OCI-LY7 (cell line): ENCODE measurements around the gene OR2A7. TPM values are rescaled to one million over a fixed set of nuclear protein-coding genes. Genes with fewer than 3 reads are reported as not detected.
"Not testable (repeated sequence)": the region's sequence is repeated elsewhere in the genome, so short reads cannot be mapped to it uniquely, and the experiment has no call there.

Source experiments
- BruUV-seq: library from RNA; stranded (reverse); fragments of 400-500 nt; replicated peaks from 2 replicates; lab custom pipeline; 2021; lab: Mats Ljungman, UMichigan
- CTCF ChIA-PET: fragments of 300-600 bp; sonication (Branson Sonifier 250); formaldehyde crosslinking; loops from one replicate; lab custom pipeline; 2022; ENCODE audit warnings: antibody characterized with exemption; ENCODE audit not compliant: unreplicated experiment; lab: Charles Lee
- POLR2A ChIA-PET: fragments of 300-600 bp; sonication (Branson Sonifier 250); formaldehyde crosslinking; loops from one replicate; lab custom pipeline; 2022; ENCODE audit warnings: antibody characterized with exemption; lab: Charles Lee
- DNase-seq: peaks from one replicate; pipeline ENCODE4 v3.0.0-alpha.2; 2015; ENCODE audit warnings: low spot score
- H2AFZ ChIP-seq: fragments of 200-600 bp; sonication (generic), shearing (Covaris generic); 2 replicates; pipeline ENCODE4 v1.6.1; 2014; ENCODE audit warnings: mild to moderate bottlenecking, antibody characterized with exemption, low read length, moderate library complexity
- H3K27ac ChIP-seq: fragments of 200-600 bp; sonication (generic); 2 replicates; pipeline ENCODE4 v1.5.1; 2014; ENCODE audit warnings: mixed run types, low read depth, mild to moderate bottlenecking, moderate library complexity, low read length, inconsistent platforms; ENCODE audit not compliant: poor library complexity, severe bottlenecking
- H3K36me3 ChIP-seq: fragments of 200-600 bp; sonication (generic); 2 replicates; pipeline ENCODE4 v1.6.1; 2014; ENCODE audit warnings: mild to moderate bottlenecking, antibody characterized with exemption, low read length, moderate library complexity, mixed read lengths; ENCODE audit not compliant: insufficient read depth
- H3K4me1 ChIP-seq: fragments of 200-600 bp; sonication (generic); 2 replicates; pipeline ENCODE4 v1.5.1; 2014; ENCODE audit warnings: mild to moderate bottlenecking, low read length; ENCODE audit not compliant: insufficient read depth, poor library complexity, severe bottlenecking
- H3K4me2 ChIP-seq: fragments of 200-600 bp; sonication (generic); 2 replicates; pipeline ENCODE4 v1.6.1; 2014; ENCODE audit warnings: mild to moderate bottlenecking, low read length
- H3K4me3 ChIP-seq: fragments of 200-600 bp; sonication (generic); 2 replicates; pipeline ENCODE4 v1.5.1; 2014; ENCODE audit warnings: mild to moderate bottlenecking, low read depth, low read length; ENCODE audit not compliant: poor library complexity, severe bottlenecking
- H3K79me2 ChIP-seq: fragments of 200-600 bp; sonication (generic); 2 replicates; pipeline ENCODE4 v1.6.1; 2016; ENCODE audit warnings: low read depth, mild to moderate bottlenecking, low read length, moderate library complexity, mixed read lengths; ENCODE audit not compliant: insufficient read depth
- H3K9me2 ChIP-seq: fragments of 200-600 bp; sonication (generic); 2 replicates; pipeline ENCODE4 v1.6.1; 2016; ENCODE audit warnings: mild to moderate bottlenecking, low read length, mixed read lengths; ENCODE audit not compliant: insufficient read depth
- H3K9me3 ChIP-seq: fragments of 200-600 bp; sonication (generic); 2 replicates; pipeline ENCODE4 v1.6.1; 2014; ENCODE audit warnings: mild to moderate bottlenecking, mixed run types, low read length, mixed read lengths
- H4K20me1 ChIP-seq: fragments of 200-600 bp; sonication (generic); 2 replicates; pipeline ENCODE4 v1.6.1; 2014; ENCODE audit warnings: mild to moderate bottlenecking, antibody characterized with exemption, low read length, moderate library complexity, mixed read lengths; ENCODE audit not compliant: insufficient read depth
- intact Hi-C: fragments of 100-400 bp; cut with micrococcal nuclease; formaldehyde crosslinking; loops from one replicate; pipeline ENCODE4 v1.10.0; 2022; ENCODE audit not compliant: unreplicated experiment
- total RNA-seq, 2 experiments: library from RNA; depleted of rRNA in 1 of 2; stranded (reverse); fragments of >200 nt in 1 of 2; shearing (Covaris generic) in 1 of 2; gene quantifications; 2 replicates each; pipeline ENCODE4 v1.2.3, GENCODE V29; 2014 to 2022

The OR2A7 gene
- total RNA-seq, 2 experiments from 2014 or later: not detected

DNA sequence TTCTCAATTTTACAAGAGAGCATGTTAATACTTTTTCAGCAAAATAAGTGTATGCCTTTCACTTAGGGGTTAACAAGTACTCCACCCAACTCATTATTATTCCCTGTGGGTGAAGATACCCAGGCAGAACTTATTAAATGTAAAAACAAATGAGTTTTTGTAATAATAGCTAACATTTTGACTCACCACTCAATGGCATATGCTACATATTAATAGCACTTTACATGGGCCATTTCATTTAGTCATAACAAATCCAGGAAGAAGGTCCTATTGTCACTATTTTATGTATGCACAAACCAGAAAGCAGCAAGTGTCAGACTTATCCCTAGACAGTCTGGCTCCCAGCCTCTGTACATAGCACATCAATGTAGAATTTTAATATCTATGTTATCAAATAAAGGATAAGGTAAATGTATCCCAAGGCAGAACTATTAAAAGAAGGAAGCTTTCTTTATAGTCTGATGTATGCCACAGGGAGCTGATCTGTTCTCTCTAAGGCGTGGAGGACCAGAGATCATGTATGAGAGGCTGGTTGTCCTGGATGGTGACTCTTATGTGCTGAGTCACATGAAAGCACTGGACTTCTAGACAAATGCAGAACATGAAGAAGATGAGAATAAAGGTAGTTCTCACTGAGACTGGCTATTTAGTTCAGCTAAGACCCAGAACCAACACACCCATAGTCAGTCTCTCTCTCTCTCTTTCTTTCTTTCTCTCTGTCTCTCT lies 38.1 kb upstream of the OR2A7 start:
- H3K27ac ChIP-seq, POLR2A ChIA-PET, intact Hi-C loops, H3K79me2 ChIP-seq, H2AFZ ChIP-seq, H3K9me2 ChIP-seq, DNase-seq, CTCF ChIA-PET, BruUV-seq, H3K4me3 ChIP-seq, H4K20me1 ChIP-seq, H3K36me3 ChIP-seq, H3K4me2 ChIP-seq, H3K4me1 ChIP-seq, H3K9me3 ChIP-seq: not testable (repeated sequence)

DNA sequence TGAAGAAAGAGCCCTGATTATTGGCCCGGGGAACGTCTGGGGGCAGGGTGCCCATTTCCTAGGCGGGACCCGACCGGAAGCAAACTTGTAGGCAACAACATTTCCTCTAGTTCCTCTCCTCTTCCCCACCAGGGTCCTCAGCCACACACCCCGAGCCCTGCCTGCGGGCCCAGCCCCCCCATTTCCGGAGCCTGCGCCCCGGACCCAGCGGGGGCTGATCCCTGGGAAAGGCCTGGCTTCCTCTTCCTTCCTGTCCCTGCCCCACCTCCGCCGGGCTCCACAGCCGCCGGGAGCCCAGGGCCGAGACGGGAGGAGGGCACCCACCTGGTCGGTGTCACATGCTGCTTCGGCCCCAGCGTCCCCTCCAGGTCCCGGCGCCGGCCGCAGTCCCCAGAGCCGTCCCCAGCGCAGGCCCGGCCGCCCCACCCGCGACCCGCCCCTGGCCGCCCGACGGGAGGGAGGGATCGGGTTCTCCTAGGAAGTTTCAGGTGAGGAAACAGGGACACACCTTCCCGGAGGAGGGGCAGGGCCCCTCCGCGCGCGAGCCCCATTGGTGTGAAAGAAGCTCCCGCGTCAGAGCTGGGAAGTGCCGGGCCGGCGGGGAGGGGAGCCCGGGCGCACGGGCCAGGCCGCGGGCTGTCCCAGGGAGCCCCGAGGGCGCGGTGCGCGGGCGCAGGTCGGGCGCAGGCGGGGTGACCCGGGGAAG lies 29.4 kb upstream of the OR2A7 start:
- H3K79me2 ChIP-seq, DNase-seq, H3K9me3 ChIP-seq, H4K20me1 ChIP-seq, H3K27ac ChIP-seq, H3K4me1 ChIP-seq, H3K36me3 ChIP-seq, intact Hi-C loops, POLR2A ChIA-PET, BruUV-seq, H2AFZ ChIP-seq, H3K4me2 ChIP-seq, H3K4me3 ChIP-seq, H3K9me2 ChIP-seq, CTCF ChIA-PET: not testable (repeated sequence)

DNA sequence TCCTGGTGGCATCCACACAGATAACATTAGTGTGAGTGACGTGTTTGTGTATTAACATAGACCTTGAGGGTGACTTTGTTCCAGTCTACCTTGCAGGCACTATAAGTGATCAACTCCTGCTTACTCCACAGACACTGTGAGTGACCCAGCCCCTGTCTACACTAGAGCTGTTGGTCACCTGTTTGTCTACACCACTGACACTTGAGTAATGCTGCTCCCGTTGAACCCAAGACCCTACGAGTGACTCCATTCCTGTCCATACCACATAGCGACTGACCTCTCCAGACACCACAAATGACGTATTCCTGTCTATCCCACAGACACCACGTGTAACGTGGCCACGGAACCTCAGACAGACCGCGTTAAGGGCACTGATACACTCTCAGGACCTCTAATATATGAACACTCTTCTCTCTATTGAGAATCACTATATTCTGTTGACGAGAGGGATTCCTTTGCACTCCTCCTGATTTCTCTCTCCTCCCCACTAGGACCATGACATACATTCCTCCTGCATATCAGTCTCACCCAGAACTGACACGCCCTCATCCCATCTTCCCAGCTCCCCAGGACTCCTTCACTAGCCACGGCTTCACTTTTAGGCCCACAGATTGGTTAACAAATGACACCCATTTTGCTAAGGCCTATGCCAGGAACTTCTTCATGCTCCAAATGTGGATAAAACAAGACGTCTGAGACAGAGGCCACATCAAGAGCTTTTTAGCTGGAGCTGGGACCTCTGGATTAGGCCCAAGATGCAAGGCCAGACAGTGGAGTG lies 28.0 kb upstream of the OR2A7 start:
- H3K36me3 ChIP-seq, H3K4me1 ChIP-seq, H2AFZ ChIP-seq, intact Hi-C loops, H3K4me2 ChIP-seq, H3K79me2 ChIP-seq, H3K9me3 ChIP-seq, POLR2A ChIA-PET, H3K27ac ChIP-seq, DNase-seq, BruUV-seq, H4K20me1 ChIP-seq, H3K4me3 ChIP-seq, CTCF ChIA-PET, H3K9me2 ChIP-seq: not testable (repeated sequence)

DNA sequence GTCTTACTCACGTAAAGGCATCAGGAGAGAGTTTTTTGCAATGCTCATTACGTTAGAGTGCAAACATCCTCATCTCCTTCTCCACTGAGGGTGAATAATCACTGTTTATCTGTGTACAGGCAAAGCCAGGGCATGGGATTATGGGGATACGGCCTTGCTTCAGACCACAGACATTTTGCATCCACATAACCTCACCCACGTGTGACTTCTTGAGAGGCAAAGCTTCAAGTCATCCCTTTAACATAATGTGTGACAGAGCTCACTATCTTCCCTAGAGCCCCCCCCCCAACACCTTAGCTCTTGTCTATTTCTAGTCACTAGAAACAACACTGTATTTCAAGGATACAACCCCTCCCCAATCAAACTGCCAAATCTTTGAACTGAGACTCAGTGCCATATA lies 27.0 kb upstream of the OR2A7 start:
- H3K9me2 ChIP-seq, H4K20me1 ChIP-seq, H3K9me3 ChIP-seq, BruUV-seq, intact Hi-C loops, POLR2A ChIA-PET, H3K4me3 ChIP-seq, H3K4me1 ChIP-seq, CTCF ChIA-PET, H3K27ac ChIP-seq, H3K79me2 ChIP-seq, DNase-seq, H3K36me3 ChIP-seq, H2AFZ ChIP-seq, H3K4me2 ChIP-seq: not testable (repeated sequence)

DNA sequence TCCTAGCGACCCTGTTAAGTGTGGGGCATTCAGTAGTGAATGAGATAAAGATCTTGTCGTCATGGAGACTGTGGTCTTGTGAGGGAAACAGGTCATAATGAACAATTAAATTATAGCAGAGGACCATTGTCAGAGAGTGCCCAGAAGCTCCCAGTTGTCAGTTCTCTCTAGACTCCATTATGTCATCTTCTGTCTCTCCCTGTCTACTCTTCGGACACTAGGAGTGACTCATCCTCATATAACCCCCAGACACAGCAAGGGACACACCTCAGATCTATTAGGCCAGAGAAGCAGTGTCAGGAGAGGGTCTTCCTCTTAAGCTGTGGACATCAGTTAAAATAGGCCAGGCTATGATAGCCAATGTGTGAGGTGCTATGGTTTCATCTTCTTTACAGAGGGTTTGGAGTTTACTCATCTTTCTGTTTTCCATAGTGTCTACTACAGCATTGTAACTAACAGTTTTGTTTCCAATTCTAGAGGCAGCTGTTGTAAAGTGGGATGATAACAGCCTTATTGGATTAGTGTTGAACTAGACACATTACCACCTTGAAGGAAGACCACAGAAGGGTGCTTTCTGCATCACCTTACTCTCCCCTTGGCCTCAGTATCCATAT lies 22.7 kb upstream of the OR2A7 start:
- H4K20me1 ChIP-seq, H3K4me2 ChIP-seq, POLR2A ChIA-PET, H3K79me2 ChIP-seq, H3K4me1 ChIP-seq, H2AFZ ChIP-seq, BruUV-seq, H3K4me3 ChIP-seq, intact Hi-C loops, CTCF ChIA-PET, H3K27ac ChIP-seq, H3K9me3 ChIP-seq, H3K36me3 ChIP-seq, H3K9me2 ChIP-seq, DNase-seq: not testable (repeated sequence)

DNA sequence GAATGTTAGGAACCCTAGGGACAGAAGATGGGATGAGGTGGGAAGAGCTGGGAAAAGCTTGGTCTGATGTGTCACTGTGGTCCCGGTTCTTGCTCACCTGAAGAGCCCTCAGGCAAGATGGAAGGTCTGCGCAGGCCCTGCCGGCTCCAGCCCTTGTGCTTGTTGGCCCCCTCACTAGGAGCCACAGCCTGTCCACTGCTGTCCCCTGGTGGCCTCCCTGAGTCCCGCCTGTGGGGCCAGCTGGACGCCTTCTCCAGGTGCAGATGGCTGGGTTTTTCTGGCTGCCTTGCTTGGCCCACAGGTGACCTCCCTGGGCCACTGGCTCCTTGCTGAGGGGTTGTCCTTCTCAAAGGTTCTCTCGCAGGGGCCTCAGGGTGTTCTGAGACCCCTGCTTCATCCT lies 19.1 kb upstream of the OR2A7 start:
- not testable (repeated sequence) for DNase-seq

More for the DNA sequence above, 19.1 kb upstream of the OR2A7 start:
- H3K4me2 ChIP-seq, H3K9me3 ChIP-seq, H4K20me1 ChIP-seq, POLR2A ChIA-PET, H3K36me3 ChIP-seq, H3K4me1 ChIP-seq, CTCF ChIA-PET, H3K9me2 ChIP-seq, H3K4me3 ChIP-seq, H3K27ac ChIP-seq, H3K79me2 ChIP-seq, intact Hi-C loops, H2AFZ ChIP-seq, BruUV-seq: not testable (repeated sequence)
